Smooth muscle cell (in vitro differentiated cells): ENCODE results near the gene ACTR6. TPM values are rescaled to one million over a fixed set of nuclear protein-coding genes. Genes with fewer than 3 reads are reported as not detected.
"Not testable (repeated sequence)": the region's sequence is repeated elsewhere in the genome, so short reads cannot be mapped to it uniquely, and the experiment has no call there.

Experiments used
- DNase-seq: peaks from one replicate; lab custom pipeline; 2025; ENCODE audit not compliant: unreplicated experiment; lab: John Stamatoyannopoulos, UW
- H2AFZ ChIP-seq: fragments of 200-600 bp; sonication (generic); 2 replicates; pipeline ENCODE4 v1.6.0; 2016; ENCODE audit warnings: antibody characterized with exemption, low read depth, mild to moderate bottlenecking
- H3F3A ChIP-seq: fragments of 200-600 bp; sonication (generic); 2 replicates; pipeline ENCODE4 v1.6.0; 2017; ENCODE audit warnings: antibody characterized with exemption, low read depth
- H3K27ac ChIP-seq: fragments of 200-600 bp; sonication (generic); 2 replicates; pipeline ENCODE4 v1.5.1; 2016; ENCODE audit warnings: low read depth, mild to moderate bottlenecking
- H3K27me3 ChIP-seq: fragments of 200-600 bp; sonication (generic); 2 replicates; pipeline ENCODE4 v1.6.1; 2016; ENCODE audit warnings: low read depth, mild to moderate bottlenecking
- H3K36me3 ChIP-seq: fragments of 200-600 bp; sonication (generic); 2 replicates; pipeline ENCODE4 v1.5.1; 2016; ENCODE audit warnings: low read depth
- H3K4me1 ChIP-seq: fragments of 200-600 bp; sonication (generic); 2 replicates; pipeline ENCODE4 v1.5.1; 2016; ENCODE audit warnings: low read depth
- H3K4me2 ChIP-seq: fragments of 200-600 bp; sonication (generic); 2 replicates; pipeline ENCODE4 v1.6.0; 2016; ENCODE audit warnings: mild to moderate bottlenecking
- H3K4me3 ChIP-seq: fragments of 200-600 bp; sonication (generic); 2 replicates; pipeline ENCODE4 v1.5.1; 2016; ENCODE audit warnings: mild to moderate bottlenecking
- H3K79me2 ChIP-seq: fragments of 200-600 bp; sonication (generic); 2 replicates; pipeline ENCODE4 v1.6.0; 2016; ENCODE audit warnings: low read depth, mild to moderate bottlenecking
- H3K9ac ChIP-seq: fragments of 200-600 bp; sonication (generic); 2 replicates; pipeline ENCODE4 v1.6.0; 2016; ENCODE audit warnings: low read depth
- H3K9me3 ChIP-seq: fragments of 200-600 bp; sonication (generic); replicated peaks from 2 replicates; pipeline ENCODE4 v1.5.1; 2016; ENCODE audit warnings: low read depth
- H4K20me1 ChIP-seq: fragments of 200-600 bp; sonication (generic); 2 replicates; pipeline ENCODE4 v1.6.0; 2016; ENCODE audit warnings: low read depth
- WGBS: methylation state at CpG from one replicate; pipeline ENCODE4 v1.1.7; 2016; ENCODE audit warnings: low lambda C conversion rate; 5-methylcytosine and 5-hydroxymethylcytosine counted together
- polyA plus RNA-seq: library from polyadenylated mRNA; unstranded; fragments of >200 nt; fragmentation: Nextera tagmentation; extraction: Ambion mirVana; gene quantifications from 2 replicates; pipeline ENCODE4 v1.2.1, GENCODE V29; 2016
- total RNA-seq: library from RNA; depleted of rRNA; stranded (reverse); fragments of >200 nt; gene quantifications from 2 replicates; pipeline ENCODE4 v1.2.3, GENCODE V29; 2014
- TF ChIP-seq, protein P1 (sequence below): fragments of 200-600 bp; sonication (generic); IDR thresholded peaks from 2 replicates; pipeline ENCODE4 v1.5.1; 2017; ENCODE audit warnings: borderline replicate concordance, mild to moderate bottlenecking, antibody characterized with exemption; ENCODE audit not compliant: insufficient read depth, poor library complexity, severe bottlenecking

ACTR6 gene
- total and polyA plus RNA-seq, 2 experiments from 2014 or later: 21.7 to 27.3 TPM

DNA sequence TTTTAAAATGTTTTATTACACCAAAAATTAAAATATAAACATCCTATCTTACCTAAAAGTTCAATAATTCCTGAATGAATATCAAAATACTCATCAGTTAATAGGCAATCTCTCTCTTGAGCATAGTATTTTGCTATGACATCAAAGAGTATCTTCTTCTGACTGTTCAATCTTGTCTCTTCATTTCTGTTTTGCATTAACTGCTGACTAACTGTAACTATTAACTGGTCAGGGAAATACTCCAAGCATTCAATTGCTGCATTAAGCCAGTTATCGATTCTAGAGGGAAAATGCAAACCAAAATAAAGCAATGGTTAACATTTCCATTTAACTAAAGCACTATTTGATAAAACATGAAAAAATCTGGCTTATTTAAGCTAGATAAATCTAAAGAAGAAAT lies 52.8 kb downstream of the ACTR6 start:
- H3K27ac ChIP-seq: no peak overlapping the region
- no peak for DNase-seq
- no peak overlapping the region for H3K4me2 ChIP-seq
- no peaks in the 10 kb centered on the region for H3K36me3 ChIP-seq
- TF ChIP-seq, protein P1, sequence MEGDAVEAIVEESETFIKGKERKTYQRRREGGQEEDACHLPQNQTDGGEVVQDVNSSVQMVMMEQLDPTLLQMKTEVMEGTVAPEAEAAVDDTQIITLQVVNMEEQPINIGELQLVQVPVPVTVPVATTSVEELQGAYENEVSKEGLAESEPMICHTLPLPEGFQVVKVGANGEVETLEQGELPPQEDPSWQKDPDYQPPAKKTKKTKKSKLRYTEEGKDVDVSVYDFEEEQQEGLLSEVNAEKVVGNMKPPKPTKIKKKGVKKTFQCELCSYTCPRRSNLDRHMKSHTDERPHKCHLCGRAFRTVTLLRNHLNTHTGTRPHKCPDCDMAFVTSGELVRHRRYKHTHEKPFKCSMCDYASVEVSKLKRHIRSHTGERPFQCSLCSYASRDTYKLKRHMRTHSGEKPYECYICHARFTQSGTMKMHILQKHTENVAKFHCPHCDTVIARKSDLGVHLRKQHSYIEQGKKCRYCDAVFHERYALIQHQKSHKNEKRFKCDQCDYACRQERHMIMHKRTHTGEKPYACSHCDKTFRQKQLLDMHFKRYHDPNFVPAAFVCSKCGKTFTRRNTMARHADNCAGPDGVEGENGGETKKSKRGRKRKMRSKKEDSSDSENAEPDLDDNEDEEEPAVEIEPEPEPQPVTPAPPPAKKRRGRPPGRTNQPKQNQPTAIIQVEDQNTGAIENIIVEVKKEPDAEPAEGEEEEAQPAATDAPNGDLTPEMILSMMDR: no peak
- H3K27me3 ChIP-seq: no peaks in the 10 kb centered on the region
- no peak overlapping the region for H3K4me3 ChIP-seq
- H3K9ac ChIP-seq: no peak overlapping the region
- WGBS: 90% methylated on average over 1 of the region's 1 CpG
- no peak overlapping the region for H2AFZ ChIP-seq
- no peaks in the 10 kb centered on the region for H3K79me2 ChIP-seq
- H3F3A ChIP-seq: no peaks in the 10 kb centered on the region
- H3K4me1 ChIP-seq: no peaks in the 10 kb centered on the region
- H4K20me1 ChIP-seq: no peaks in the 10 kb centered on the region
- no peaks in the 10 kb centered on the region for H3K9me3 ChIP-seq

DNA sequence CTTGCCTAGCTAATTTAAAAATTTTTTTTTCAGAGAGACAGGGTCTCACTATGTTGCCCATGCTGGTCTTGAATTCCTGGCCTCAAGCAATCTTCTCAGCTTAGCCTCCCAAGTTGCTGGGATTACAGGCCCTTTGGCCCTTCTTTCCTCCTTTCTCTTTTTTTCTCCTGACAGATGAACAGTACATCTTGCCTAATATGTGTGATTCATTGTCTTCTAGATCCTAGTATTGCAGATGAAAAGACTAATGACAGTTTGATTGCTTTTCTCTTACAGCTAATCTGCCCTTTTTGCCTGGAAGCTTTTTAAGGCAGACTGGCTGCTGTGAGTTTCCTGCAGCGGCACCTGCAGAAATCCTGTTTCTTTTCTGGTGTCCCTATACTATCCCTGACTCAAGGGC lies 54.3 kb downstream of the ACTR6 start:
- Histone ChIP-seq H3K4me1 (no peaks in the 10 kb centered on the region), H3F3A (no peaks in the 10 kb centered on the region), H3K4me3 (no peak overlapping the region), H3K27ac (no peak overlapping the region), H3K4me2 (no peak overlapping the region), H3K27me3 (no peaks in the 10 kb centered on the region), H3K9me3 (no peaks in the 10 kb centered on the region), H3K79me2 (no peaks in the 10 kb centered on the region), H3K9ac (no peak overlapping the region), H4K20me1 (no peaks in the 10 kb centered on the region), H2AFZ (no peak overlapping the region), H3K36me3 (no peaks in the 10 kb centered on the region)
- TF ChIP-seq, protein P1: no peak
- DNase-seq: no peak
- 91% methylated on average over 1 of the region's 1 CpG for WGBS

DNA sequence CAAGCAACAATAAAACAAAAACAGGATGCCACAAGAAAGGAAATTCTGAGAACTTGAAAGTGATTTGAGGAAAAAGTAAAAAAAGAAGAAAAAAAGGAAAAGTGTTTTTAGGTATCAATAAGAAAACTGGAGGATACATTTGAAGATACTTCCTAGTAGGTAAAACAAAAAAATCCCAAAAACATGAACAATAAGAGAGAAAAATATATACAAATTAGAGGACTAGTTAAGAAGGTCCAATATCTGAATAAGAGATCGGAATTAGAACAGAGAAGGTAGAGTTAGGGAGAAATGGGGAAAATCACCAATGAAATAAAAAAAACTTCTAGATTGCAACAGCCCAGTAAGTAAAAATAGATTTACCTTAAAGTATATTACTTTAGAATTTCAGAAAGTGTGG lies 57.5 kb downstream of the ACTR6 start:
- H3K4me1 ChIP-seq: no peaks in the 10 kb centered on the region
- no peaks in the 10 kb centered on the region for H3F3A ChIP-seq
- no peak overlapping the region for H3K4me3 ChIP-seq
- no peaks in the 10 kb centered on the region for H3K79me2 ChIP-seq
- H3K9ac ChIP-seq: no peak overlapping the region
- H3K9me3 ChIP-seq: no peaks in the 10 kb centered on the region
- H3K27ac ChIP-seq: no peak overlapping the region
- no peaks in the 10 kb centered on the region for H4K20me1 ChIP-seq
- TF ChIP-seq, protein P1: no peak
- H3K4me2 ChIP-seq: no peak overlapping the region
- no peaks in the 10 kb centered on the region for H3K27me3 ChIP-seq
- H3K36me3 ChIP-seq: no peaks in the 10 kb centered on the region
- WGBS: 94% methylated on average over 1 of the region's 1 CpG
- DNase-seq: no peak
- H2AFZ ChIP-seq: no peak overlapping the region

DNA sequence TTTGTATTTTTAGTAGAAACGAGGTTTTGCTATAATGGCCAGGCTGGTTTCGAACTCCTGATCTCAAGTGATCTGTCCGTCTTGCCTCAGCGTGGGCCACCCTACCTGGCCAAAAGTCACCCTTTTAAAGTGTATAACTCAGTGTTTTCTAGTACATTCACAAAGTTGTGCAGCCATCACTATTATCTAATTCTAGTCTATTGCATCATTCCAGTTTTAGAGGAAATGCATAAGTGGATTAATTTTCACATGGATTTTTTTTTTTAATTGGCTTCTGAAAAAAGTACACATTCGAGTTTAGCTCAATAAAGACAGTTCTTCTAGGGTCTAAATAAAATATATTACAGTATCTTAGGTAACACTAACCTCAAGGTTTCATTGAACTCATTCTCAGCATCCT lies 62.5 kb downstream of the ACTR6 start:
- Histone ChIP-seq H3K36me3 (no peaks in the 10 kb centered on the region), H3K4me1 (peaks cover under 1% of the 10 kb centered on the region), H3K9me3 (no peaks in the 10 kb centered on the region), H3K4me2 (no peak overlapping the region), H3K4me3 (no peak overlapping the region), H2AFZ (no peak overlapping the region), H3K79me2 (peaks cover 5% of the 10 kb centered on the region), H3F3A (no peaks in the 10 kb centered on the region), H4K20me1 (no peaks in the 10 kb centered on the region), H3K27ac (no peak overlapping the region), H3K9ac (no peak overlapping the region), H3K27me3 (no peaks in the 10 kb centered on the region)
- TF ChIP-seq, protein P1: no peak
- DNase-seq: no peak
- WGBS: 96% methylated on average over 5 of the region's 5 CpGs

DNA sequence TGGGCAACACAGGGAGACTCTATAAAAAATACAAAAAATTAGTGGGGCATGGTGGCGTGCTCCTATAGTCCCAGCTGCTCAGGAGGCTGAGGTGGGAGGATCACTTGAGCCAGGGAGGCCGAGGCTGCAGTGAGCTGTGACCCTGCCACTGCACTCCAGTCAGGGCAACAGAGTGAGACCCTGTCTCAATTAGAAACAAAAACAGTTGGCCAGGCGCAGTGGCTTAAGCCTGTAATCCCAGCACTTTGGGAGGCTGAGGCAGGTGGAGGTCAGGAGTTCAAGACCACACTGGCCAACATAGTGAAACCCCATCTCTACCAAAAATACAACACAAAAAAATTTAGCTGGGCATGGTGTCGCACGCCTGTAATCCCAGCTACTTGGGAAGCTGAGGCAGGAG lies 64.5 kb downstream of the ACTR6 start:
- H3F3A ChIP-seq, H2AFZ ChIP-seq, H3K9ac ChIP-seq, H3K27ac ChIP-seq, H3K4me3 ChIP-seq, H3K27me3 ChIP-seq, H3K4me2 ChIP-seq, H3K36me3 ChIP-seq, H3K9me3 ChIP-seq, DNase-seq: not testable (repeated sequence)
- peaks cover 24% of the 10 kb centered on the region for H3K79me2 ChIP-seq
- peaks cover 20% of the 10 kb centered on the region for H4K20me1 ChIP-seq
- peaks cover 12% of the 10 kb centered on the region for H3K4me1 ChIP-seq
- WGBS: 97% methylated on average over 5 of the region's 5 CpGs
